Testis (tissue), 3 donors: Measurements from ENCODE around the gene CDK5. TPM values are rescaled to one million over a fixed set of nuclear protein-coding genes. Genes with fewer than 3 reads are reported as not detected.

Experiments used
- DNase-seq: peaks from one replicate; pipeline ENCODE4 v3.0.0-alpha.2; 2019
- H3K27ac ChIP-seq, 2 donors: fragments of 200-600 bp; sonication (generic); one replicate each; pipeline ENCODE4 v1.5.1; 2019
- H3K27me3 ChIP-seq: fragments of 200-600 bp; sonication (generic); one replicate; pipeline ENCODE4 v1.5.1; 2019
- H3K36me3 ChIP-seq: fragments of 200-600 bp; sonication (generic); one replicate; pipeline ENCODE4 v1.5.1; 2017; ENCODE audit warnings: low read depth; ENCODE audit errors: missing control alignments
- H3K4me1 ChIP-seq: fragments of 200-600 bp; sonication (generic); one replicate; pipeline ENCODE4 v1.5.1; 2019
- H3K4me3 ChIP-seq, 2 donors: fragments of 200-600 bp; sonication (generic); one replicate each; pipeline ENCODE4 v1.5.1; 2017 to 2019
- H3K9me3 ChIP-seq: fragments of 200-600 bp; sonication (generic); one replicate; pipeline ENCODE4 v1.5.1; 2017
- POLR2A ChIP-seq: fragments of 450-650 bp; IDR thresholded peaks from one replicate; pipeline ENCODE4 v1.6.1; 2017; ENCODE audit warnings: antibody characterized with exemption, mild to moderate bottlenecking, moderate library complexity
- WGBS, 2 donors: methylation state at CpG; one replicate each; pipeline ENCODE4 v1.1.5; 2018; 5-methylcytosine and 5-hydroxymethylcytosine counted together
- intact Hi-C: fragments of 100-400 bp; cut with DNase I; formaldehyde crosslinking; loops from one replicate; pipeline ENCODE4 v1.15.1; 2023; ENCODE audit warnings: low total_unique reads
- polyA plus RNA-seq: library from polyadenylated mRNA; stranded (reverse); fragments of 350-450 nt; fragmentation: Illumina TruSeq; extraction: RNeasy Lipid Tissue Mini Kit (QIAGEN cat#74804); gene quantifications from one replicate; pipeline ENCODE4 v1.2.3, GENCODE V29; 2014; ENCODE audit warnings: low read depth, low replicate concordance; ENCODE audit not compliant: insufficient read depth
- total RNA-seq, 2 donors: library from RNA; depleted of rRNA; stranded (reverse); fragments of >200 nt; gene quantifications; one replicate each; pipeline ENCODE4 v1.2.3, GENCODE V29; 2016
- TF ChIP-seq, protein P1 (sequence below), 3 experiments: fragments of 450-650 bp in 2 of 3; fragments of 200-600 bp in 1 of 3; sonication (generic) in 1 of 3; IDR thresholded peaks; one replicate each; pipeline ENCODE4 v1.5.1; 2016 to 2019; ENCODE audit warnings: antibody characterized with exemption in 3 of 3, mild to moderate bottlenecking in 2 of 3, moderate library complexity in 1 of 3

CDK5 gene
- total and polyA plus RNA-seq, 3 donors from 2014 or later = 7.1 to 15.4 (median 10.5) TPM

DNA sequence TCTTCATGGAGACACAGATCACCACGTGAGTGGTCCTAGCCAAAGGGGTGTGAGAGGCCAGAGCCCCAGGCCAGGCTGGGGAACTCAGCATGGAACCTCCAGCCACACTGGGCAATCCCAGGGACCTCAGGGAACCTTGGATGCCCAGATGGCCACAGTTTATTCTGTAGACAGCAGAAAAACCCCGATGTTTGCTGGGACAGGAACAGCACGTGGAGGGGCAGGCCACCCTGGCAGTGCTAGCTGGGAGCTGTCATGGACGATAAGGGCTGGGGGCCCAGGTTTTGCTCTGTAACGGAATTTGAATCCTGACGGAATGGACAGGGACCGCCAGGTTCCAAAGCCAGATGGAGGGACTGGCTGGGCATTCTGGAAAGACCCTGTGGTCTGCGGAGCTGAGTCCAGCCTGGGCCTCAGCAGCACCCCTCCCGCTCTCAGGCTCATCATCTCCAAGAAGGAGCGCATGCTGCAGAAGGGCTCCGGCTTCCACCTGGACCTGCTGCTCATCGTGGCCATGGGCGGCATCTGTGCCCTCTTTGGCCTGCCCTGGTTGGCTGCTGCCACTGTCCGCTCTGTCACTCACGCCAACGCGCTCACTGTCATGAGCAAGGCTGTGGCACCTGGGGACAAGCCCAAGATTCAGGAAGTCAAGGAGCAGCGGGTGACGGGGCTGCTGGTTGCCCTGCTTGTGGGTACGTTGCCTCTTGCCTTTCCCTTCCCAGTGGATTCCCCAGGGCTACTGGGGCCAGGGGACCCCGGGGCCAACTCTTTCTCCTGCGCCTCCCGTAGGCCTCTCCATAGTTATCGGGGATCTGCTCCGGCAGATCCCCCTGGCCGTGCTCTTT is 17.3 kb upstream of the CDK5 start:
- WGBS, 2 donors = 93% methylated on average over 13 to 26 of the region's 26 CpGs
- intact Hi-C loops = no loop called here
- H3K4me1 ChIP-seq = peaks cover 22% of the 10 kb centered on the region
- no peaks in the 10 kb centered on the region for H3K27me3 ChIP-seq
- H3K9me3 ChIP-seq = no peaks in the 10 kb centered on the region
- no peak for DNase-seq
- H3K27ac ChIP-seq = no peak overlapping the region
- H3K36me3 ChIP-seq = no peaks in the 10 kb centered on the region
- H3K4me3 ChIP-seq = no peak overlapping the region
- no peak for TF ChIP-seq POLR2A
- TF ChIP-seq, protein P1, sequence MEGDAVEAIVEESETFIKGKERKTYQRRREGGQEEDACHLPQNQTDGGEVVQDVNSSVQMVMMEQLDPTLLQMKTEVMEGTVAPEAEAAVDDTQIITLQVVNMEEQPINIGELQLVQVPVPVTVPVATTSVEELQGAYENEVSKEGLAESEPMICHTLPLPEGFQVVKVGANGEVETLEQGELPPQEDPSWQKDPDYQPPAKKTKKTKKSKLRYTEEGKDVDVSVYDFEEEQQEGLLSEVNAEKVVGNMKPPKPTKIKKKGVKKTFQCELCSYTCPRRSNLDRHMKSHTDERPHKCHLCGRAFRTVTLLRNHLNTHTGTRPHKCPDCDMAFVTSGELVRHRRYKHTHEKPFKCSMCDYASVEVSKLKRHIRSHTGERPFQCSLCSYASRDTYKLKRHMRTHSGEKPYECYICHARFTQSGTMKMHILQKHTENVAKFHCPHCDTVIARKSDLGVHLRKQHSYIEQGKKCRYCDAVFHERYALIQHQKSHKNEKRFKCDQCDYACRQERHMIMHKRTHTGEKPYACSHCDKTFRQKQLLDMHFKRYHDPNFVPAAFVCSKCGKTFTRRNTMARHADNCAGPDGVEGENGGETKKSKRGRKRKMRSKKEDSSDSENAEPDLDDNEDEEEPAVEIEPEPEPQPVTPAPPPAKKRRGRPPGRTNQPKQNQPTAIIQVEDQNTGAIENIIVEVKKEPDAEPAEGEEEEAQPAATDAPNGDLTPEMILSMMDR (IDR thresholded peaks at IDR 0.05) = no peak

DNA sequence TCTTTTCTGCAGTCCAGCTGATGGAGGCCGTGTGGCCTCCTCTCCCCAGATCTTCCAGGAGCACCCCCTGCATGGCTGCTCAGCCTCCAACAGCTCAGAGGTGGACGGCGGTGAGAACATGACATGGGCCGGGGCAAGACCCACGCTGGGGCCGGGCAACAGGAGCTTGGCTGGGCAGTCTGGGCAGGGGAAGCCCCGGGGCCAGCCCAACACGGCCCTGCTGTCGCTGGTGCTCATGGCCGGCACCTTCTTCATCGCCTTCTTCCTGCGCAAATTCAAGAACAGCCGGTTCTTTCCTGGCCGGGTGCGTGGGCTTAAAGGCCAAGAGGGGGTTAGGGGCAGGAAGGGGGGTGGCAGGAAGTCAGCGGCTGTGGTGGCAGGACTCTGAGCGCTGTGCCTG is 16.3 kb upstream of the CDK5 start:
- no peak for TF ChIP-seq POLR2A
- TF ChIP-seq, protein P1 (IDR thresholded peaks at IDR 0.05) = no peak
- H3K4me3 ChIP-seq = no peak overlapping the region
- H3K27ac ChIP-seq = no peak overlapping the region
- intact Hi-C loops = no loop called here
- DNase-seq = no peak
- H3K9me3 ChIP-seq = no peaks in the 10 kb centered on the region
- no peaks in the 10 kb centered on the region for H3K36me3 ChIP-seq
- no peaks in the 10 kb centered on the region for H3K27me3 ChIP-seq
- WGBS, 2 donors = 88 to 91% methylated on average over 12 to 17 of the region's 17 CpGs
- H3K4me1 ChIP-seq = peaks cover 12% of the 10 kb centered on the region

DNA sequence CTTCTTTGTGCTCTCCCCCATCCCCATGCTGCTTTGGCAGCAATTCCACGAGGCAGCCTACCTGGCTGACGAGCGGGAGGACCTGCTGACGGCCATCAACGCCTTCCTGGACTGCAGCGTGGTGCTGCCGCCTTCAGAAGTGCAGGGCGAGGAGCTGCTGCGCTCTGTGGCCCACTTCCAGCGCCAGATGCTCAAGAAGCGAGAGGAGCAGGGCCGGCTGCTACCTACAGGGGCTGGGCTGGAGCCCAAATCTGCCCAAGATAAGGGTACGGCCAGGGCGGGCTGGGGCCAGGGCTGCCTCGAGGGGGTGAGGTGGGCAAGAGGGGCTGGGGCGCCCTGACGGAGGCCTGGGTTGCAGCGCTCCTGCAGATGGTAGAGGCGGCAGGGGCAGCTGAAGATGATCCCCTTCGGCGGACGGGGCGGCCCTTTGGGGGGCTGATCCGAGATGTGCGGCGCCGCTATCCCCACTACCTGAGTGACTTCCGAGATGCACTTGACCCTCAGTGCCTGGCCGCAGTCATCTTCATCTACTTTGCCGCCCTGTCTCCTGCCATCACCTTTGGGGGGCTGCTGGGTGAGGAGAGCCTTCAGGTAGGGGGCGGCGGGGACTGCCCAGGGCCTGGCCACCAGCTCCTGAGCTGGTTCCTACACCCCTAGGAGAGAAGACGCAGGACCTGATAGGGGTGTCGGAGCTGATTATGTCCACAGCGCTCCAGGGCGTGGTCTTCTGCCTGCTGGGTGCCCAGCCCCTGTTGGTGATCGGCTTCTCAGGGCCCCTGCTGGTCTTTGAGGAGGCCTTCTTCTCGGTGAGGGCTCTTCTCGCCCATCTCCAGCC is 13.6 kb upstream of the CDK5 start:
- intact Hi-C loops = no loop called here
- no peak for DNase-seq
- no peak for TF ChIP-seq POLR2A
- TF ChIP-seq, protein P1 (IDR thresholded peaks at IDR 0.05) = no peak
- Histone ChIP-seq H3K27ac (no peak overlapping the region), H3K27me3 (no peaks in the 10 kb centered on the region), H3K4me3 (no peak overlapping the region), H3K9me3 (no peaks in the 10 kb centered on the region), H3K4me1 (no peaks in the 10 kb centered on the region), H3K36me3 (no peaks in the 10 kb centered on the region)
- WGBS, 2 donors = 92 to 93% methylated on average over 20 to 39 of the region's 39 CpGs

DNA sequence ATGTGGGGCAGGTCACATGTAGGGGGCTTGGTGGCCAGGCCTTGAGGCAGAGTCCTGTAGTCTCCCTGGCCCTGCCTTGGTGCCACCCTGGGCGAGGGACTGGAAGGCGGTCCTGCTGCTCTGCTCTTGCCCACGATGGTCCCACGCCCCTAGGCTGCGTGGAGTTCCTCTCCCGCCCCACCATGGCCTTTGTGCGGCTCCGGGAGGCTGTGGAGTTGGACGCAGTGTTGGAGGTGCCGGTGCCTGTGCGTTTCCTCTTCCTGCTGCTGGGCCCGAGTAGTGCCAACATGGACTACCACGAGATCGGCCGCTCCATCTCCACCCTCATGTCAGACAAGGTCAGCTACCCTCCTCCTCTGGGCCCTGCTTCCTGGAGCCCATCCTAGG is 12.9 kb upstream of the CDK5 start:
- intact Hi-C loops = no loop called here
- Histone ChIP-seq H3K9me3 (no peaks in the 10 kb centered on the region), H3K4me3 (no peak overlapping the region), H3K27ac (no peak overlapping the region), H3K36me3 (no peaks in the 10 kb centered on the region), H3K4me1 (no peaks in the 10 kb centered on the region), H3K27me3 (no peaks in the 10 kb centered on the region)
- no peak for TF ChIP-seq POLR2A
- TF ChIP-seq, protein P1 (IDR thresholded peaks at IDR 0.05) = no peak
- 91 to 94% methylated on average over 10 to 15 of the region's 15 CpGs for WGBS, 2 donors
- no peak for DNase-seq
